Endothelial cell (in vitro differentiated cells): ENCODE measurements around the gene A4GALT. TPM values are rescaled to one million over a fixed set of nuclear protein-coding genes. Genes with fewer than 3 reads are reported as not detected.
"Not testable (repeated sequence)": the region's sequence is repeated elsewhere in the genome, so short reads cannot be mapped to it uniquely, and the experiment has no call there.

Experiments used
- DNase-seq: peaks from one replicate; pipeline ENCODE4 v3.0.0; 2021; ENCODE audit warnings: low spot score
- H3K27ac Mint-ChIP-seq: one replicate; pipeline ENCODE4 v1.8.0; 2021; ENCODE audit warnings: mixed read lengths, inconsistent platforms; ENCODE audit not compliant: unreplicated experiment
- H3K27me3 Mint-ChIP-seq: one replicate; pipeline ENCODE4 v1.8.0; 2021; ENCODE audit warnings: mild to moderate bottlenecking, moderate library complexity, mixed read lengths, inconsistent platforms; ENCODE audit not compliant: unreplicated experiment
- H3K36me3 Mint-ChIP-seq: one replicate; pipeline ENCODE4 v1.8.0; 2021; ENCODE audit warnings: mild to moderate bottlenecking, low read depth, mixed read lengths, inconsistent platforms; ENCODE audit not compliant: unreplicated experiment
- H3K4me1 Mint-ChIP-seq: one replicate; pipeline ENCODE4 v1.8.0; 2021; ENCODE audit warnings: mild to moderate bottlenecking, mixed read lengths, inconsistent platforms; ENCODE audit not compliant: unreplicated experiment
- H3K4me3 Mint-ChIP-seq: one replicate; pipeline ENCODE4 v1.8.0; 2021; ENCODE audit warnings: mild to moderate bottlenecking, mixed read lengths, inconsistent platforms; ENCODE audit not compliant: unreplicated experiment
- H3K9me3 Mint-ChIP-seq: one replicate; pipeline ENCODE4 v1.8.0; 2021; ENCODE audit warnings: mixed read lengths, inconsistent platforms; ENCODE audit not compliant: unreplicated experiment
- total RNA-seq: library from RNA; stranded (reverse); fragmentation: NEBNext Ultra II Directional; extraction: Animal tissue kit (Norgen Biotek cat#: 25700); gene quantifications from one replicate; pipeline ENCODE4 v1.2.1, GENCODE V29; 2021; ENCODE audit not compliant: unreplicated experiment
- TF ChIP-seq, protein P1 (sequence below): fragments of 200-600 bp; sonication (generic); IDR thresholded peaks from one replicate; pipeline ENCODE4 v1.5.0; 2021; ENCODE audit warnings: antibody characterized with exemption; ENCODE audit not compliant: unreplicated experiment

A4GALT gene
- total RNA-seq, 1 donor from 2014 or later, result 5.3 TPM

DNA sequence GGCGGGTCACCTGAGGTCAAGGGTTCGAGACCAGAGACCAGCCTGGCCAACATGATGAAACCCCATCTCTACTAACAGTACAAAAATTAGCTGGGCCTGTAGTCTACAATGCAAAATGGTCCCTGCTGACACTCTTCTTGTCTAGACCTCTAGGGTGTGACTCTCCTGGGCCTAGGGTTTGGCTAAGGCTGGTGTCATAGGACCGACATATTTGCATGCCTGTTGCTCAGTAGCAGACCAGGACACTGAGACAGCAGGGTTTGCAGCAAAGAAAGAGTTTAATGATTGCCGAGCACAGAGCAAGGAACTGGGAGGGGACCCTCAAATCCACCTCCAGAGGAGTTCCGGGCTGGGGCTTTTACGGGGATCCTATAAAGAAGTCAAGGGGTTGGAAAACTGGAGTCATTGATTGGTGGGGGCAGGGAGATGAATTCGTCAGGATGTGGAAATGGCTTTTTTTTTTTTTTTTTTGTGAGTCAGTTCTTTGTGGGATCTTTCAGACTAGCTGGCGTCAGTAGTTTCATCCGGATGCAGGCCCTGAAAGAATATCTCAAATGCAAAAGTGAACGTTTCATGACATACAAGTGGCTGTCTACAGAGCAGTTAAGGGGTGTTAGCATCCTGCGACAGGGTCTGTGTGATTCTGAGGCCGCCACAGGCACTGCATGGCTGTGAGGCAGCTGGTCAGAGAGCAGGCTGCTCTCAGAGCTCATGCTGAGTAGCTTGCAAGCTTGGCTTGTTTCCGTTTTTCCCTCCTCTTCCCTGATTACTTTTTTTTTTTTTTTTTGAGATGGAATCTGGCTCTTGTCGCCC is 27.2 kb upstream of the A4GALT start:
- no peak for DNase-seq
- TF ChIP-seq, protein P1, sequence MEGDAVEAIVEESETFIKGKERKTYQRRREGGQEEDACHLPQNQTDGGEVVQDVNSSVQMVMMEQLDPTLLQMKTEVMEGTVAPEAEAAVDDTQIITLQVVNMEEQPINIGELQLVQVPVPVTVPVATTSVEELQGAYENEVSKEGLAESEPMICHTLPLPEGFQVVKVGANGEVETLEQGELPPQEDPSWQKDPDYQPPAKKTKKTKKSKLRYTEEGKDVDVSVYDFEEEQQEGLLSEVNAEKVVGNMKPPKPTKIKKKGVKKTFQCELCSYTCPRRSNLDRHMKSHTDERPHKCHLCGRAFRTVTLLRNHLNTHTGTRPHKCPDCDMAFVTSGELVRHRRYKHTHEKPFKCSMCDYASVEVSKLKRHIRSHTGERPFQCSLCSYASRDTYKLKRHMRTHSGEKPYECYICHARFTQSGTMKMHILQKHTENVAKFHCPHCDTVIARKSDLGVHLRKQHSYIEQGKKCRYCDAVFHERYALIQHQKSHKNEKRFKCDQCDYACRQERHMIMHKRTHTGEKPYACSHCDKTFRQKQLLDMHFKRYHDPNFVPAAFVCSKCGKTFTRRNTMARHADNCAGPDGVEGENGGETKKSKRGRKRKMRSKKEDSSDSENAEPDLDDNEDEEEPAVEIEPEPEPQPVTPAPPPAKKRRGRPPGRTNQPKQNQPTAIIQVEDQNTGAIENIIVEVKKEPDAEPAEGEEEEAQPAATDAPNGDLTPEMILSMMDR, result no peak
- no peak overlapping the region for H3K4me3 Mint-ChIP-seq
- H3K27me3 Mint-ChIP-seq, result peaks cover 1% of the 10 kb centered on the region
- H3K4me1 Mint-ChIP-seq, result peaks cover 7% of the 10 kb centered on the region
- no peaks in the 10 kb centered on the region for H3K9me3 Mint-ChIP-seq
- no peaks in the 10 kb centered on the region for H3K36me3 Mint-ChIP-seq
- peak overlapping the region; percentile 82 for H3K27ac Mint-ChIP-seq

GRCh38 chr22:42745118-42745517 is 24.4 kb upstream of the A4GALT start:
- TF ChIP-seq, protein P1, result no peak
- H3K4me1 Mint-ChIP-seq, result peaks cover 7% of the 10 kb centered on the region
- H3K4me3 Mint-ChIP-seq, result no peak overlapping the region
- no peaks in the 10 kb centered on the region for H3K9me3 Mint-ChIP-seq
- H3K36me3 Mint-ChIP-seq, result no peaks in the 10 kb centered on the region
- H3K27ac Mint-ChIP-seq, result no peak overlapping the region
- no peak for DNase-seq
- H3K27me3 Mint-ChIP-seq, result peaks cover 1% of the 10 kb centered on the region

DNA sequence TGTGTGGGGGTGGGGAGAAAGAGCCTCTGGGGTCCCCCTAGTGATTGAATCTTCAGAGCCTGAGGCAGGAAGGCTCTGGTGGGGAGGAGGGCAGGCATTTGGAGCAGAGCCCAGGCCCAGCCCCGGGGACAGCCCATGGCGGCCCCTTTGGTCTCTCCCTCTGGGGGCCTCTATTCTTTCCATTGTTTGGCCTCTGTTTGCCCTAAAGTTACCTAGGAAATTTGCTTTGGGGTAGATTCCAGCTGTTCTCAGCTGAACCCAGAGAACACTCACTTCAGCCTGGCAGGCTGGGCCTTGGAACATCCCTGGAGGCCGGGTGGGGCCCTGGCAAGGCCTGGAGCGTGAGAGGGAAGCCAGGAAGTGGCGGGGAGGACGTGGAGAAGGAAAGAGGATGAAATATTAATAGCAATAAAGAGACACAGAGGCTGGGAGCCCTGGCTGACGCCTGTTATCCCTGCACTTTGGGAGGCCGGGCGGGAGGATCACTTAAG is 22.9 kb upstream of the A4GALT start:
- Mint-ChIP-seq H3K9me3 (no peaks in the 10 kb centered on the region), H3K4me1 (peaks cover 7% of the 10 kb centered on the region), H3K27ac (no peak overlapping the region), H3K27me3 (peaks cover 1% of the 10 kb centered on the region), H3K36me3 (no peaks in the 10 kb centered on the region), H3K4me3 (no peak overlapping the region)
- TF ChIP-seq, protein P1, result no peak
- DNase-seq, result no peak

DNA sequence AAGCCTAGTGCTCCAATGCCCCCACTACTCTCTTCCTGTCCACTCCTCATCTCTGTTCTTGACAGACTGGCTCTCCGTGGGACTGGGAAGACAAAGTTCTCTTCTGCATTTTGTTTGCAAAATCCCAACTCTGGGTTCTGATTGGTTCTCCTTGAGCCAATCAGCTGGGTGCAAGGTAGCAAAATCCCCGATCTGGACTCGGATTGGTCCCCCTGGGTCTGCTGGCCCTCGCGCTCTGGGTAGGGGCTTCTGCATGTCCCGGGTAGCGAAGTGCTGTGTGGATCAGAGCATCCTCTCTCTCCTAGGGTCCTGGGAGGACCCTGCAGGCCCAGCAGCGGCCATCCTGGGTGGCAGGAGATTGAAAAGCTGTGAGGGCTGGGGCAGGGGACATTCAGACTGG is 22.3 kb upstream of the A4GALT start:
- H3K27ac Mint-ChIP-seq, result no peak overlapping the region

DNA sequence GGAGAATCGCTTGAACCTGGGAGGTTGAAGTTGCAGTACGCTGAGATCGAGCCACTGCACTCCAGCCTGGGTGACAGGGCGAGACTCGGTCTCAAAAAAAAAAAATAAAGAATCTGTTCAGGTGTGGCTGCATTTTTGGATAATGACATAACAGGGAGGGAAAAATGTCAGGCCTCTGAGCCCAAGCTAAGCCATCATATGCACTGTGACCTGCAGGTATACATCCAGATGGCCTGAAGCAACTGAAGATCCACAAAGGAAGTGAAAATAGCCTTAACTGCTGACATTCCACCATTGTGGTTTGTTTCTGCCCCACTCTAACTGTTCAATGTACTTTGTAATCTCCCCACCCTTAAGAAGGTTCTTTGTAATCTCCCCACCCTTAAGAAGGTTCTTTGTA is 19.6 kb upstream of the A4GALT start:
- H3K4me3 Mint-ChIP-seq, H3K27ac Mint-ChIP-seq, H3K4me1 Mint-ChIP-seq, DNase-seq, H3K27me3 Mint-ChIP-seq, H3K36me3 Mint-ChIP-seq, H3K9me3 Mint-ChIP-seq: not testable (repeated sequence)

More for the DNA sequence above, 22.3 kb upstream of the A4GALT start:
- Mint-ChIP-seq H3K27me3 (peaks cover 1% of the 10 kb centered on the region), H3K36me3 (no peaks in the 10 kb centered on the region), H3K4me3 (no peak overlapping the region), H3K4me1 (peaks cover 6% of the 10 kb centered on the region), H3K9me3 (no peaks in the 10 kb centered on the region)
- TF ChIP-seq, protein P1, result no peak
- no peak for DNase-seq
